Calu3 (cell line): ENCODE measurements around the gene FBXO42. TPM values are rescaled to one million over a fixed set of nuclear protein-coding genes. Genes with fewer than 3 reads are reported as not detected.

Source experiments
- BruUV-seq: library from RNA; stranded (reverse); fragments of 400-500 nt; replicated peaks from 2 replicates; lab custom pipeline; 2021; lab: Mats Ljungman, UMichigan
- CTCF ChIA-PET: fragments of 300-600 bp; sonication (Branson Sonifier 250); formaldehyde crosslinking; loops from one replicate; lab custom pipeline; 2022; ENCODE audit warnings: antibody characterized with exemption; lab: Charles Lee
- DNase-seq: peaks from one replicate; pipeline ENCODE4 v3.0.0; 2022
- H3K27ac Mint-ChIP-seq: one replicate; pipeline ENCODE4 v1.8.0; 2022; ENCODE audit warnings: mixed read lengths; ENCODE audit not compliant: unreplicated experiment
- H3K27me3 Mint-ChIP-seq: one replicate; pipeline ENCODE4 v1.8.0; 2022; ENCODE audit warnings: mixed read lengths; ENCODE audit not compliant: unreplicated experiment
- H3K36me3 Mint-ChIP-seq: one replicate; pipeline ENCODE4 v1.8.0; 2022; ENCODE audit warnings: mild to moderate bottlenecking, moderate library complexity, mixed read lengths; ENCODE audit not compliant: insufficient read depth, unreplicated experiment
- H3K4me1 Mint-ChIP-seq: one replicate; pipeline ENCODE4 v1.8.0; 2022; ENCODE audit warnings: mild to moderate bottlenecking, low read depth, mixed read lengths; ENCODE audit not compliant: unreplicated experiment
- H3K4me3 Mint-ChIP-seq: one replicate; pipeline ENCODE4 v1.8.0; 2022; ENCODE audit warnings: mild to moderate bottlenecking, low read depth, moderate library complexity, mixed read lengths; ENCODE audit not compliant: unreplicated experiment
- H3K9me3 Mint-ChIP-seq: one replicate; pipeline ENCODE4 v1.8.0; 2022; ENCODE audit warnings: low read depth, mixed read lengths; ENCODE audit not compliant: unreplicated experiment
- intact Hi-C: fragments of 100-400 bp; cut with micrococcal nuclease; formaldehyde crosslinking; loops from one replicate; pipeline ENCODE4 v1.10.0; 2022; ENCODE audit not compliant: unreplicated experiment
- total RNA-seq: library from RNA; stranded (reverse); gene quantifications from 2 replicates; pipeline ENCODE4 v1.2.3, GENCODE V29; 2022
- TF ChIP-seq, protein P1 (sequence below): fragments of 200-600 bp; IDR thresholded peaks from one replicate; pipeline ENCODE4 v1.8.0; 2022; ENCODE audit warnings: antibody characterized with exemption; ENCODE audit not compliant: unreplicated experiment

The FBXO42 gene
- total RNA-seq, 1 experiment from 2014 or later = 10.6 TPM

DNA sequence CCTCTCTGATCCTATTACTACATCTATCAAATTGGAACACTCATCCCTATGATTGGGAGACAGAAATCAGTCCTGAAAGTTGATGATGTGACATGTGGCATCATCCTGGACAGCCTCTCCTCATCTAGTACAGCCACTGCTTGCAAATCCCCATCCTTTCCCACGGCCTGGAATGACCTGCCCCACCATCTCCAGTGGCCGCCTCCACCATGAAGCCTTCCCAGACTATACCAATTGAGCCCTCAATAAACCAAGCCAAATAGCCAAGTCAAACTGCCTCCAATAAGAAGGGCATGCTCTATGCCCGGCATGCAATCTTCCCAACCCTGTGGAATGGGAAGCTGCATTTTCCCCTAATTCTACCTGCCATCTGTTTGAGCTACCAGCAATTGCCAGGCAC lies 139.3 kb downstream of the FBXO42 start:
- intact Hi-C loops = no loop called here
- TF ChIP-seq, protein P1, sequence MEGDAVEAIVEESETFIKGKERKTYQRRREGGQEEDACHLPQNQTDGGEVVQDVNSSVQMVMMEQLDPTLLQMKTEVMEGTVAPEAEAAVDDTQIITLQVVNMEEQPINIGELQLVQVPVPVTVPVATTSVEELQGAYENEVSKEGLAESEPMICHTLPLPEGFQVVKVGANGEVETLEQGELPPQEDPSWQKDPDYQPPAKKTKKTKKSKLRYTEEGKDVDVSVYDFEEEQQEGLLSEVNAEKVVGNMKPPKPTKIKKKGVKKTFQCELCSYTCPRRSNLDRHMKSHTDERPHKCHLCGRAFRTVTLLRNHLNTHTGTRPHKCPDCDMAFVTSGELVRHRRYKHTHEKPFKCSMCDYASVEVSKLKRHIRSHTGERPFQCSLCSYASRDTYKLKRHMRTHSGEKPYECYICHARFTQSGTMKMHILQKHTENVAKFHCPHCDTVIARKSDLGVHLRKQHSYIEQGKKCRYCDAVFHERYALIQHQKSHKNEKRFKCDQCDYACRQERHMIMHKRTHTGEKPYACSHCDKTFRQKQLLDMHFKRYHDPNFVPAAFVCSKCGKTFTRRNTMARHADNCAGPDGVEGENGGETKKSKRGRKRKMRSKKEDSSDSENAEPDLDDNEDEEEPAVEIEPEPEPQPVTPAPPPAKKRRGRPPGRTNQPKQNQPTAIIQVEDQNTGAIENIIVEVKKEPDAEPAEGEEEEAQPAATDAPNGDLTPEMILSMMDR = no peak
- H3K36me3 Mint-ChIP-seq = peaks cover 20% of the 10 kb centered on the region

DNA sequence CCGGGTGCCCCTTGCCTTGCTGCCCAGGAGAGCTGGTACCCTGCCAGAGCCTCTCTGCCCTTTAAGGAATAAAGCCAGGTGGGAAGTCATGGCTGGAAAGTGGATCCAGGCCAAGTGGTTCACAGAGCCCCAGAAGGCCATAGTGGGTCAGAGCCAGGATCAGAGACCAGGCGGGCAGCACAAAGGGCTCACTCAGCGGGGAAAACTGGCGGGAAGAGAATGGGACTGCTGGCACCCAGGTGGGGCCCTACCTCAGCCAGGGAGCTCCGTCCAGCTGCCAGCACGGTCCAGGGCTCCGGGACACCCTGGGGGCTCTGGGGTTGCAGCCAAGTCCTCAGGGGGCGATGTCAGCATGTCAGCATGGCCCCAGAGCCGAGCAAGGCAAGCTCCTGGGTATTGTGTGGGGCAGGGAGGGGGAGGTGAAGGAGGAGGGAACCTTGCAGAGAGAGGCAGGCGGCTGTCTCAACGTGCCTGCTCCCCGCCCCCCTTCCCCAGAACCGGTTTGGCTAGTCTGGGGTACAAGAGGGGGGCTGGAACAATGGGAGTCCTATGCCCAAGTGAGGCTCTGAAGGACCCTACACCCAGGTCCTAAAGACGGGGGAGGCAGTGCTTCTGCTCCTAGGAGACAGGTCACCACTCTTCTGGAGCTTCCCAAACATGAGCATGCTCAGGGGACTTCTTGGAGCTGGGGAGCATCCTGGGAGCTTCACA lies 139.9 kb downstream of the FBXO42 start, which contains the start of gene ARHGEF19:
ARHGEF19 (minus strand) TSS at position 402 of the 711 bp plus-strand sequence. CDS start 3,598 bp downstream, outside the sequence.
- TF ChIP-seq, protein P1 = no peak
- Mint-ChIP-seq H3K27ac (no peak within 1 kb of the TSS), H3K4me3 (peak within 1 kb of the TSS; percentile 58), H3K36me3 (peaks cover 19% of the 10 kb centered on the region), H3K9me3 (no peaks in the 10 kb centered on the region), H3K4me1 (peaks cover 42% of the 10 kb centered on the region), H3K27me3 (no peaks in the 10 kb centered on the region)
- BruUV-seq = TSS peak; percentile 31
- DNase-seq = peak; percentile 77
- CTCF ChIA-PET = no interaction called here
- intact Hi-C loops = no loop called here

More for the DNA sequence above, 139.3 kb downstream of the FBXO42 start:
- peak overlapping the region; percentile 58 for H3K4me3 Mint-ChIP-seq
- no peaks in the 10 kb centered on the region for H3K9me3 Mint-ChIP-seq
- H3K27ac Mint-ChIP-seq = no peak overlapping the region
- peaks cover 42% of the 10 kb centered on the region for H3K4me1 Mint-ChIP-seq
- BruUV-seq = no TSS peak
- DNase-seq = no peak
- no peaks in the 10 kb centered on the region for H3K27me3 Mint-ChIP-seq
- CTCF ChIA-PET = no interaction called here

DNA sequence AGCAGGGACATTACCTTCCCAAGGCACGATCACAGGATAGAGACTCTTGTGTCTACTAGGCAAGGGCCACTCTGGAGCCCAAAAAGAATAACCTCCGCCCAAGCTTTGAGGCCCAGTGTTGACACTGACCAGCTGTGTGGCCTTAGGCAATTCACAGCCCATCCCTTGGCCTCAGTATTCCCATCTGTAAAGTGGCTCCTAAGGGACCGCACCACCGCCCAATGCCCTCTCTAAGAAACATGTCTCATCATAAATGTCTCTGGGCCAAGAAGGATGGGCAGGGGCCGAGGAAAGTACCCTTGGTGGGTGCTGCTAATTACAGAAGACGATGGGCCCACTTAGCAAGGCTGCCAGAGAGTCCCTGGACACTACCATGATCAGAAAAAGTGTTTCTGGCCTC lies 140.5 kb downstream of the FBXO42 start:
- no peak for DNase-seq
- TF ChIP-seq, protein P1 = no peak
- no TSS peak for BruUV-seq
- H3K4me1 Mint-ChIP-seq = peaks cover 42% of the 10 kb centered on the region
- no peak overlapping the region for H3K27ac Mint-ChIP-seq
- peak overlapping the region; percentile 58 for H3K4me3 Mint-ChIP-seq
- CTCF ChIA-PET = no interaction called here
- no peaks in the 10 kb centered on the region for H3K27me3 Mint-ChIP-seq
- intact Hi-C loops = no loop called here
- H3K9me3 Mint-ChIP-seq = no peaks in the 10 kb centered on the region
- peaks cover 20% of the 10 kb centered on the region for H3K36me3 Mint-ChIP-seq

DNA sequence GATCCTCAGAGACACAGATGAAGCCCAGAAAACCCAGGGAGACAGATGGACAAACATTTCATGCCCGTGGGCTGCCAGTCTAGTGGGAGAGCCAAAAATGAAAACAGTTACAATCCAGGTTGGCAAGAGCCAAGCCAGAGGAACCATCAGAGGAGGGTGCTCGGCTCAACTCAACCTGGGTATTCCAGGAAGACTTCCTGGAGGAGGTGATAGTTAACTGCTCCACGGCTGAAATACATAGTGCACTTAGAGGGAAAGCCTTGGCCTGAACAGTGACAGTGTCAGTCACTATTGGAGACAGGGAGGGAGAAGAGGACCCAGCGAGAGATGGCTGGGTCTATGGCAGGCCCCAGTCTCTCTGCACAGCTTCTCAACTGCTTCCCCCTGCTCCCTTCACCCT lies 141.7 kb downstream of the FBXO42 start:
- Mint-ChIP-seq H3K4me1 (peaks cover 42% of the 10 kb centered on the region), H3K27me3 (no peaks in the 10 kb centered on the region), H3K36me3 (peaks cover 26% of the 10 kb centered on the region), H3K9me3 (no peaks in the 10 kb centered on the region), H3K27ac (no peak overlapping the region), H3K4me3 (no peak overlapping the region)
- DNase-seq = no peak
- TF ChIP-seq, protein P1 = no peak
- BruUV-seq = no TSS peak
- intact Hi-C loops = no loop called here
- CTCF ChIA-PET = no interaction called here
